CD4-positive, alpha-beta T cell (primary cell): Measurements from ENCODE around the gene RAPSN. TPM values are rescaled to one million over a fixed set of nuclear protein-coding genes. Genes with fewer than 3 reads are reported as not detected.
"Not testable (repeated sequence)": the region's sequence is repeated elsewhere in the genome, so short reads cannot be mapped to it uniquely, and the experiment has no call there.

Experiments used
- ATAC-seq: fragments of 200-7000 bp; cut with Tn5 transposase; one replicate; pipeline ENCODE4 v1.10.0; 2022; ENCODE audit warnings: mild to moderate bottlenecking; ENCODE audit not compliant: poor library complexity
- CTCF ChIA-PET: fragments of 350-600 bp; sonication (Branson Sonifier 250); formaldehyde crosslinking; loops from one replicate; lab custom pipeline; 2021; ENCODE audit warnings: antibody characterized with exemption, inconsistent platforms; lab: Charles Lee
- POLR2A ChIA-PET: fragments of 350-600 bp; sonication (Branson Sonifier 250); formaldehyde crosslinking; loops from one replicate; lab custom pipeline; 2021; ENCODE audit warnings: antibody characterized with exemption, inconsistent platforms; lab: Charles Lee
- DNase-seq, 14 experiments: peaks; one replicate each; pipeline ENCODE4 v3.0.0-alpha.2; 2013 to 2020; ENCODE audit warnings: mixed read lengths in 2 of 14
- H3K27ac ChIP-seq, 2 donors: one replicate each; pipeline versions ENCODE4 v1.5.1 to v1.7.0; 2013; ENCODE audit warnings: low read length in 2 of 2, low read depth in 1 of 2, mild to moderate bottlenecking in 1 of 2
- H3K27me3 ChIP-seq, 2 experiments: 1 replicate in 1 of 2; 2 replicates in 1 of 2; pipeline versions ENCODE4 v1.6.1 to v1.7.0; 2013; ENCODE audit warnings: low read length in 2 of 2, control low read depth in 1 of 2, mild to moderate bottlenecking in 1 of 2, moderate library complexity in 1 of 2; ENCODE audit not compliant: insufficient read depth in 2 of 2, control insufficient read depth in 1 of 2
- H3K36me3 ChIP-seq: one replicate; pipeline ENCODE4 v1.6.1; 2013; ENCODE audit warnings: low read length, control low read depth; ENCODE audit not compliant: insufficient read depth
- H3K4me1 ChIP-seq: one replicate; pipeline ENCODE4 v1.6.1; 2013; ENCODE audit warnings: low read length, control low read depth; ENCODE audit not compliant: insufficient read depth
- H3K4me3 ChIP-seq: one replicate; pipeline ENCODE4 v1.5.1; 2013; ENCODE audit warnings: mild to moderate bottlenecking, low read length, moderate library complexity
- H3K9me3 ChIP-seq, 2 experiments: 1 replicate in 1 of 2; 2 replicates in 1 of 2; pipeline versions ENCODE4 v1.6.1 to v1.7.0; 2013; ENCODE audit warnings: low read length in 2 of 2, mild to moderate bottlenecking in 2 of 2, control low read depth in 1 of 2, moderate library complexity in 1 of 2; ENCODE audit not compliant: control insufficient read depth in 1 of 2, insufficient read depth in 1 of 2
- H3K27ac Mint-ChIP-seq: one replicate; pipeline ENCODE4 v1.8.0; 2020; ENCODE audit warnings: mixed read lengths
- H3K27me3 Mint-ChIP-seq: one replicate; pipeline ENCODE4 v1.8.0; 2021; ENCODE audit warnings: mixed read lengths
- H3K36me3 Mint-ChIP-seq: one replicate; pipeline ENCODE4 v1.8.0; 2021; ENCODE audit warnings: low read depth, mixed read lengths
- H3K4me1 Mint-ChIP-seq: one replicate; pipeline ENCODE4 v1.8.0; 2021; ENCODE audit warnings: low read depth, mixed read lengths
- H3K4me3 Mint-ChIP-seq: one replicate; pipeline ENCODE4 v1.8.0; 2020; ENCODE audit warnings: mild to moderate bottlenecking, mixed read lengths
- H3K9me3 Mint-ChIP-seq: one replicate; pipeline ENCODE4 v1.8.0; 2020; ENCODE audit warnings: mixed read lengths
- CTCF ChIP-seq: fragments of 200-600 bp; IDR thresholded peaks from one replicate; pipeline ENCODE4 v1.8.0; 2022; ENCODE audit warnings: antibody characterized with exemption, mild to moderate bottlenecking
- intact Hi-C, 2 experiments: fragments of 100-400 bp; cut with DNase I in 1 of 2; cut with micrococcal nuclease in 1 of 2; formaldehyde crosslinking; loops; one replicate each; pipeline versions ENCODE4 v1.15.1 to v1.9.0; 2023 to 2025; cut with DNase I, micrococcal nuclease
- total RNA-seq, 174 experiments: library from RNA in 2 of 174; stranded (reverse) in 2 of 174; gene quantifications; one replicate each; pipeline ENCODE4 v1.2.3 and lab custom pipeline; 2021 to 2026

Gene RAPSN
- total RNA-seq, 2 experiments from 2014 or later = 0.56 to 0.85 TPM

DNA sequence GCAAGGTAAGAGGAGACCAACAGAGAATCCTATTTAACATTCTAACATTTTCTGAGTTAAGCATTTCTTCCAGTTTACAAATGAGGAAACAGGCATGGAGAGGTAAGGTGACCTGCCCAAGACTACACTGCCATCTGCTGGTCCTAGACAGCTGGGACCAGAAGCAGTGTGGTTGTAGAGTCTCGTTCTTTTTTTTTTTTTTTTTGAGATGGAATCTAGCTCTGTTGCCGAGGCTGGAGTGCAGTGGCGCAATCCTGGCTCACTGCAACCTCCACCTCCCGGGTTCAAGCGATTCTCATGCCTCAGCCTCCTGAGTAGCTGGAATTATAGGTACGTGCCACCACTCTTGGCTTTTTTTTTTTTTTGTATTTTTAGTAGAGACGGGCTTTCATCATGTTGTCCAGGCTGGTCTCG, 5.3 kb upstream of the RAPSN start:
- peak; percentile 64 for TF ChIP-seq CTCF
- intact Hi-C loops = loop anchor here (2.0 to 5.0 kb wide), 3 partner anchors 79 to 565 kb away; no protein-coding TSS in a partner anchor
- not testable (repeated sequence) for H3K27me3 ChIP-seq, H3K9me3 ChIP-seq, H3K27ac Mint-ChIP-seq, H3K4me1 ChIP-seq, H3K27me3 Mint-ChIP-seq, H3K4me1 Mint-ChIP-seq, H3K36me3 Mint-ChIP-seq, H3K4me3 ChIP-seq, H3K27ac ChIP-seq, H3K4me3 Mint-ChIP-seq, H3K36me3 ChIP-seq, H3K9me3 Mint-ChIP-seq
- ChIA-PET POLR2A (interaction anchor here (1.0 to 1.1 kb wide), 3 partner anchors 26 to 277 kb away, joined by 3 to 4 read pairs (median 4); partner anchors contain the start of genes ARFGAP2 and DDB2), CTCF (interaction anchor here (0.6 to 1.6 kb wide), 8 partner anchors 10 to 279 kb away, joined by 3 to 7 read pairs (median 4); partner anchors contain the start of gene AGBL2)
- ATAC-seq (peak; percentile 99), DNase-seq (peak; percentile 30 to 87 (median 55))

- no peak overlapping the region for H3K4me3 Mint-ChIP-seq
- H3K27me3 Mint-ChIP-seq = no peaks in the 10 kb centered on the region
- peaks cover 5% of the 10 kb centered on the region for H3K4me1 Mint-ChIP-seq
- intact Hi-C loops = loop anchor here in 1 of 2 experiments (2.0 to 5.0 kb wide), 2 partner anchors 79 to 561 kb away; no protein-coding TSS in a partner anchor
- ChIA-PET POLR2A (interaction anchor here (0.8 to 1.0 kb wide), 2 partner anchors 238 to 275 kb away, joined by 3 to 4 read pairs; partner anchors contain the start of gene DDB2), CTCF (interaction anchor here (1.6 kb wide), 1 partner anchor 79 kb away, joined by 7 read pairs; no protein-coding TSS in a partner anchor)
- no peaks in the 10 kb centered on the region for H3K9me3 ChIP-seq
- TF ChIP-seq CTCF = no peak
- H3K27ac ChIP-seq = no peak overlapping the region
- no peaks in the 10 kb centered on the region for H3K36me3 Mint-ChIP-seq
- H3K4me3 ChIP-seq = no peak overlapping the region
- no peaks in the 10 kb centered on the region for H3K36me3 ChIP-seq
- ATAC-seq (no peak), DNase-seq (no peak)
- H3K27me3 ChIP-seq = no peaks in the 10 kb centered on the region
- H3K4me1 ChIP-seq = peaks cover 4% of the 10 kb centered on the region
- H3K27ac Mint-ChIP-seq = no peak overlapping the region
- H3K9me3 Mint-ChIP-seq = no peaks in the 10 kb centered on the region
These were observed 4.4 kb upstream of the RAPSN start for GRCh38 chr11:47453365-47453764.

GRCh38 chr11:47451990-47452389, 3.1 kb upstream of the RAPSN start:
- Mint-ChIP-seq H3K27me3 (no peaks in the 10 kb centered on the region), H3K36me3 (no peaks in the 10 kb centered on the region), H3K4me3 (no peak overlapping the region), H3K9me3 (no peaks in the 10 kb centered on the region), H3K4me1 (peaks cover 5% of the 10 kb centered on the region), H3K27ac (no peak overlapping the region)
- H3K36me3 ChIP-seq = no peaks in the 10 kb centered on the region
- ChIA-PET POLR2A (no interaction called here), CTCF (no interaction called here)
- H3K27ac ChIP-seq = no peak overlapping the region
- H3K4me3 ChIP-seq = no peak overlapping the region
- peaks cover 4% of the 10 kb centered on the region for H3K4me1 ChIP-seq
- DNase-seq = no peak
- ATAC-seq = no peak
- no peaks in the 10 kb centered on the region for H3K9me3 ChIP-seq
- TF ChIP-seq CTCF = no peak
- no peaks in the 10 kb centered on the region for H3K27me3 ChIP-seq
- intact Hi-C loops = loop anchor here in 1 of 2 experiments (2.0 to 5.0 kb wide), 2 partner anchors 77 to 560 kb away; no protein-coding TSS in a partner anchor
